ENCODE results near the gene GDPD4. TPM values are rescaled to one million over a fixed set of nuclear protein-coding genes. Genes with fewer than 3 reads are reported as not detected.

Gene GDPD4
- total RNA-seq, 2 donors from 2014 or later = not detected

DNA sequence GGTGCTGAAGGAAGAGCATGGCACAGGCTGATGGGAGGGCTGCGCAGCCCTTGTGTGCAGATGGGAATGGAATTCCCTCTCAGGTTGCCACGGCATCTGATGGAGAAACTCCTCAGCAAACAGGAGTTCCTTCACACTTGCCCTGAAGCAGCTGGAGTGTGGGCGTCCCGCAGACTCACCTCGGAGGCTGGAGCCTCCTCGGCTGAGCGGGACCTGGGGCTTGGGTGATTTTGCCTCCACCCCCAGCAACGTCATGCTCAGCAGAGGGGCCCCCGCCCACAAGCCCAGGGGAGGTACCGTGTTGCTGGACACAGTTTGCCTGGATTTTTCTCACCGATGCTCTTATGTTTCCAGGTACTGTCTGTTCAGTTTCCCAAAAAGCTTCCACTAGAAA, 110.1 kb downstream of the GDPD4 start:
- DNase-seq (ENCODE audit: low spot score in 2 of 2) (no peak), ATAC-seq (no peak)
- H3K9me3 Mint-ChIP-seq = no peaks in the 10 kb centered on the region
- H3K36me3 Mint-ChIP-seq = no peaks in the 10 kb centered on the region
- no peak overlapping the region for H3K27ac Mint-ChIP-seq

DNA sequence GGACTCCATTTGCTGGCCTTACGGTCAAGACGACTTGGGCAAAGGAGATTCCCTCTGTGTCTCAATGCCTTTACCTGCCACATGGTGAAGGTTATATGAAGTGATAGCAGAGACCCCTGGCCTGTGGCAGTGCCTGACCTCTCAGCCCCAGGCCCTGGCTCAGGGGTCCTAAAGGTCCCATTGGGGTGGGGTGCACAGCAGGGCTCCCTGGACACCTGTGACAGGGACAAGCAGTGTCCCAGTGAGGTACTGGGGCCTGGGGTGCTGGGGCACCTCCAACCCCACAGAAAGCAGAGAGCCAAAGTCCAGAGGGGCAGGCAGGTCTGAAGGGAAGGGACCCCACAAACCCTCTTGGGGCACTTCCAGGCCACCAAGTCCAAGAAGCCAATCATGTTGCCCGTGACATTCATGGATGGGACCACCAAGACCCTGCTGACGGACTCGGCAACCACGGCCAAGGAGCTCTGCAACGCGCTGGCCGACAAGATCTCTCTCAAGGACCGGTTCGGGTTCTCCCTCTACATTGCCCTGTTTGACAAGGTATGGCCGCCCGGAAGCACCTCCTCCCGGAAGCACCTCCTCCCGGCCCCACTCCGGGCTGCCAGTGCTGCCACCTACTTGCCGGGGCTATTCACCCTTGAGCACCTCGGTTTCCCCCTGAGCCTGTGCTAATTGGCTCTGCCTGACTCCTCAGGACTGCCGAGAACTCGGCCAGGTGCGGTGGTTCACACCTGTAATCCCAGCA, 111.0 kb downstream of the GDPD4 start:
- H3K9me3 Mint-ChIP-seq = no peaks in the 10 kb centered on the region
- no peaks in the 10 kb centered on the region for H3K36me3 Mint-ChIP-seq
- DNase-seq (ENCODE audit: low spot score in 2 of 2) = no peak
- no peak for ATAC-seq
- no peak overlapping the region for H3K27ac Mint-ChIP-seq

DNA sequence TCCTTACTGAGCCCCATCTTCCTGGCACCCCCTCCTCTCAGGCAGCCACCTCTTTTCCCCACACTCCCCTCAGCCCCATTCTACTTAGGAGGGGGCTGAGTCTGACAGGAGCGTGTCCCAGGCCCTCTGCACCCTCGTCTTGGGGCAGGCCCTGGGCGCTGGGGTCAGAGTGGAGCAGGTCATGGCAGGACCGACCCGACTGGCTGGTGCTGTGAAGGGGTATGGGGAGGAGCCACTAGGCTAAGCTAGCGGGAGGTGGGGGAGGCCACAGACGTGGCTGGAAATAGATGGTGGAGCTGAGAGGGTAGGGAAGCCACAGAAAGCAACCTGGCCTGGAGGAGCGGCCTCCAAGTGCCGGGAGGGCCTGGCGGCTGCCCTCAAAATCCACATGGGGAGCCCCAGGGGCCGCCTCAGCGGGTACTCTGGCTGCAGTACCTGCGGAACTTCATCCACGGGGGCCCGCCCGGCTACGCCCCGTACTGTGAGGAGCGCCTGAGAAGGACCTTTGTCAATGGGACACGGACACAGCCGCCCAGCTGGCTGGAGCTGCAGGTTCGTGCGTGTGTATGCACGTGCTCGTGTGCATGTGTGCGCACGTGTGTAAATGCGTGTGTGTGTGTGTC, 111.8 kb downstream of the GDPD4 start:
- H3K27ac Mint-ChIP-seq = no peak overlapping the region
- ATAC-seq = no peak
- no peaks in the 10 kb centered on the region for H3K36me3 Mint-ChIP-seq
- no peaks in the 10 kb centered on the region for H3K9me3 Mint-ChIP-seq
- no peak for DNase-seq (ENCODE audit: low spot score in 2 of 2)

DNA sequence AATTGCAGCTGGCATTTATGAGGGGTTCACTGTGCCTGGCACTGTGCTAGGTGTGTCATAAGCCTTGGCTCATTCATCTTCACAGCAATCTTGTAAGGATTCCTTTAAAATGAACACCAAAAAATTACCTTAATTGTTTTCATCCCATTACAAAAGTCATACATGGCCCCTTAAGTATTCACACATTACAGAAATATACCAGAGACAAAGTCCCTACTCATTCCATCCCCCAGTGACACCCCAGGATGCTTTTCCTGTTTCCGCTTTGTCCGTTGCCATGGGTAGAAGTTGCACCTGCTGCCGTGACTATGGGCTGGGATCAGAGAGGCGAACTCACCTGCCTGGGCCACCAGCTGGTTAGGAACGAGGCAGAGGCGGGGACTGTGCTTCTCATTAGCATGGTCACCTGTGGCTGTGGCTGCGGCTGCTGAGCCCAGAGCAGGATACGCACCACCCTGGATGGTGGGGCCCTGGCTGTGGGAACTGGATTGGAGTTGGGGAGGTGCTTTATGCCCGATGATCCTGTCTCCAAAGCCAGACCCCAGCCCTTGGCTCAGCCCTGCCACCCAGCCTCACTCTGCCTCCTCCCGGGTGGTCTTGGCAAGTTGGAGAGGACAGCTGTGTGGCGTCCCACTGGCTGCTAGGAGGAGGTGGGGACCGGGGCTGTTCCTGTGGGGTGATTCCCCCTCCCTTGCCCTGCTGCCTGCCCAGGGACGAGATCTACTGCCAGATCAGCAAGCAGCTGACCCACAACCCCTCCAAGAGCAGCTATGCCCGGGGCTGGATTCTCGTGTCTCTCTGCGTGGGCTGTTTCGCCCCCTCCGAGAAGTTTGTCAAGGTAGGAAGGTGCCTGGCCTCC, 112.6 kb downstream of the GDPD4 start:
- Mint-ChIP-seq H3K36me3 (no peaks in the 10 kb centered on the region), H3K9me3 (no peaks in the 10 kb centered on the region), H3K27ac (no peak overlapping the region)
- ATAC-seq (no peak), DNase-seq (ENCODE audit: low spot score in 2 of 2) (no peak)

DNA sequence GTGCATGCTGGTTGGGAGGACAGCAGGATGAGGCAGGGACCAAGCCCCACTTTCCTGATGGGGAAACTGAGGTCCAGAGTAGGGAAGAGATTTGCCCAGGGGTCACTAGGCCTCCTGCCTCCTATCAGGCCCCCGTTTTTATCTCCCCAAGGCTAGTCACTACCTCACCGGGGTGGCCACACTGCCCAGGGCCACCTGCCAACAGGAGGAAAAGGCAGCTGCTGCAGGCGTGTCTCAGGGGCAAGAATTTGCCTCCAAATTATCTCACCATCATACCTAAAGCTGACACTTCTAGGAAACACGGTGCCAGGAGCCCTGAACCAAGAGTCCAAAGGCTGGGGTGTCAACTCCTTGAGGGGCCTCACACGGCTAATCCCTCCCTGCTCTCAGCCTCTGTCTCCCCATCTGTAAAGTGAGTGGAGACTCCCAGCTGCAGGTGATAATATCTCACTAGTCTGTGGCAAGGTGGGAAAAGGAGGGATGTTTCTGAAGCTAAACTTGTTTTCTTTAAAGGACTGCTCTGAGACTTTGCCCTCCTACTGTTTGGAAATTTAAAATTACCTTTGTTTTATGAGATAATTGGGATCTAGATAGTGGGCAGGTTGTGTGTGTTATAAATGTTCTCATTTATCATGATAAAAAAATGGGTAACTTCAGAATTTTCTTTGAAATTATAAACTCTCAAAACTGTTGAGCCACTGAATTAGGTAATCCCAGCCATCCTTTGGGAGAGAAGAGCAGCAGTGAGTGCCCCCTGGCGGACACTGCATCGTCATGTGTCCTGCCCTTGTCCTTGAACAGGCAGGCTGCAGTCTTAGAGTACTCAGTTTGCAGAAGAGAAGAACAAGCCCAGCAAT, 113.5 kb downstream of the GDPD4 start:
- Mint-ChIP-seq H3K9me3 (no peaks in the 10 kb centered on the region), H3K27ac (no peak overlapping the region), H3K36me3 (no peaks in the 10 kb centered on the region)
- ATAC-seq (peak; percentile 69 to 81), DNase-seq (ENCODE audit: low spot score in 2 of 2) (peak in 1 of 2 donors; percentile 72)

DNA sequence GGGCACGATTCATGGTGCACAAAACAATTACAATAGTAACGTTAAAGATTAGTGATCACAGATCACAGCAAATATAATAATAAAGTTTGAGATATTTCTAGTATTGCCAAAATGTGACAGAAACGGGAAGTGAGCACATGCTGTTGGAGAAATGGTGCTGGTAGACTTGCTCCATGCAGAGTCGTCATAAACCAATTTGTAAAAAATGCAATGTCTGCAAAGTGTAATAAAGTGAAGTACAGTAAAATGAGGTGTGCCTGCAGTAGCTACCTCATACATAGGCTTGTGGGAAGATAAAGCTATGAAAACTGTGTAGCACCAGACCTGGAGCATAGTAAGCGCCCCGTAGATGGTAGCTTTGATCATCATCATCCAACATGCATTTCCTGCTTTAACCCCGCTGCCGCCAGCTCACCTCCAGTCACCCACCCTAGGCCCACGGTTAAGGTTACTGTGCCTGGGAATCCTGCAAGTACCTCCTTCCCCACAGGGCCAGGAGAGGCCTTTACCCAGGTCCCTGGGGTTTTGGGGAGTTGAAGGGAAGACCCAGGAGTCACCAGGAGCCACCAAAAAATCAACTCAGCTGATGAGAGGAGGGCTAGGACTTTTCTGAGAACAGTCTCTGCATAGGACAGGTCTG, 114.3 kb downstream of the GDPD4 start:
- ATAC-seq = no peak
- DNase-seq (ENCODE audit: low spot score in 2 of 2) = no peak
- Mint-ChIP-seq H3K36me3 (no peaks in the 10 kb centered on the region), H3K27ac (no peak overlapping the region), H3K9me3 (no peaks in the 10 kb centered on the region)

DNA sequence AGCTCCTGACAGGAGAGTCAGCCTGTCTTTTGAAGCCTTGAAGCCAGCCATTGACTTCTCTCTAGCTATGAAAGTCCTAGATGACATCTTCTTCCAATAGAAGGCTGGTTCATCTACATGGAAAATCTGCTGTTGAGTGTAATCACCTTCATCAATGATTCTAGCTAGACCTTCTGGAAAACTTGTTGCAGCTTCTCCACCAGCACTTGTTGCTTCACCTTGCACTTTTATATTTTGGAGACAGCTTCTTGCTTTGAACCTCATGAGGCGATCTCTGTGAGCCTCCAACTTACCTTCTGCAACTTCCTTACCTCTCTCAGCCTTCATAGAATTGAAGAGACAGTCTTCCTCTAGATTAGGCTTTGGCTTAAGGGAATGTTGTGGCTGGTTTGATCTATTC, 115.2 kb downstream of the GDPD4 start:
- H3K36me3 Mint-ChIP-seq = no peaks in the 10 kb centered on the region
- no peak for DNase-seq (ENCODE audit: low spot score in 2 of 2)
- ATAC-seq = no peak
- H3K9me3 Mint-ChIP-seq = no peaks in the 10 kb centered on the region
- no peak overlapping the region for H3K27ac Mint-ChIP-seq

DNA sequence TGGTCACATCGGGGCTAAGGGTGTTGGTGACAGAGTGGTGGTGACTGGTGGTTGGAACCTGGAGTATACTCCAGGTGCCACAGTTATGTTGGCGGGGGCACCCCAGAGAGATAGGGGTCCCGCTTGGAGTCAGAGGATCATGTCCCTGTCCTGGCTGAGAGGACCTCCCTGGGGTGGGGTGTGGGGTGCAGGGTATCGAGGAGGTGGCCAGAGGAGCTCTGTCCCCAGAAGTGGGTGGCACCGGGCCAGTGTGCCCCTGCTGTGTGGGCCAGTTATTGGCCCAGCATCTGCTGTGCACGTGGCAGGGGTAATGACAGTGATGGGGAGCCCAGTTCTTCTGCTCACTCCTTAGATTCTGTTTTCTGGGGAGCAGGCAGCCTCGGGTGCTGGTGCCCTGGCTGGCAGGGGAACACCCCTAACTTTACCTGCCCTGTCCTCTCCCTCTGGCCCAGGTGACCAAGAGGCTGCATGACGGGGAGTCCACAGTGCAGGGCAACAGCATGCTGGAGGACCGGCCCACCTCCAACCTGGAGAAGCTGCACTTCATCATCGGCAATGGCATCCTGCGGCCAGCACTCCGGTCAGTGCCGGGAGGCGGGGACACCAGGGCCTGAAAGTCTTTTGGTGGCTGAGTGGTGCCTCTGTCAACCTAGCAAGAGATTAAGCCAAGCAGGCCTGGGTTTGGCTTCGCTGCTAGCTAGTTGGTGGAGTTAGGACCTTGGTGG, 117.2 kb downstream of the GDPD4 start:
- no peaks in the 10 kb centered on the region for H3K36me3 Mint-ChIP-seq
- no peaks in the 10 kb centered on the region for H3K9me3 Mint-ChIP-seq
- DNase-seq (ENCODE audit: low spot score in 2 of 2) (no peak), ATAC-seq (no peak)
- H3K27ac Mint-ChIP-seq = no peak overlapping the region

GRCh38 chr11:77183431-77183984, 118.0 kb downstream of the GDPD4 start:
- Mint-ChIP-seq H3K27ac (no peak overlapping the region), H3K36me3 (no peaks in the 10 kb centered on the region)

GRCh38 chr11:77182542-77183430, 118.7 kb downstream of the GDPD4 start:
- H3K9me3 Mint-ChIP-seq = peaks cover 4 to 5% of the 10 kb centered on the region in 2 donors
- H3K36me3 Mint-ChIP-seq = no peaks in the 10 kb centered on the region
- ATAC-seq (no peak), DNase-seq (ENCODE audit: low spot score in 2 of 2) (no peak)
- H3K27ac Mint-ChIP-seq = no peak overlapping the region

More at GRCh38 chr11:77183431-77183984, 118.0 kb downstream of the GDPD4 start:
- peaks cover under 1% of the 10 kb centered on the region in 2 donors for H3K9me3 Mint-ChIP-seq
- ATAC-seq (no peak), DNase-seq (ENCODE audit: low spot score in 2 of 2) (no peak)

- no peak for DNase-seq (ENCODE audit: low spot score in 2 of 2)
- no peak for ATAC-seq
- no peak overlapping the region for H3K27ac Mint-ChIP-seq
- H3K9me3 Mint-ChIP-seq = peaks cover 4 to 5% of the 10 kb centered on the region in 2 donors
- no peaks in the 10 kb centered on the region for H3K36me3 Mint-ChIP-seq
Observed at GRCh38 chr11:77181799-77182541, 119.5 kb downstream of the GDPD4 start.

DNA sequence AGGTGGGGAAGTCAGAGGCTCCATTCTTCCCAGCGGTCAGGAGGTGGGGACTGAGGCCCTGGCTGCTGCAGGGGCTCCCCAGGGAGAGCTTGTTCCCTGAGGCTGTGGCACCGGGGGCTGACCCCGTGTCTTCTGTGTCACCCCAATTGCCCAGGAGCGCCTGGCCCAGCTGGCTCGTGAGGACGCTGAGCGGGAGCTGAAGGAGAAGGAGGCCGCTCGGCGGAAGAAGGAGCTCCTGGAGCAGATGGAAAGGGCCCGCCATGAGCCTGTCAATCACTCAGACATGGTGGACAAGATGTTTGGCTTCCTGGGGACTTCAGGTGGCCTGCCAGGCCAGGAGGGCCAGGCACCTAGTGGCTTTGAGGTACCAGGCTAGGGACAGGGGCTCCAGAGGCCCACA, 120.3 kb downstream of the GDPD4 start:
- ATAC-seq = no peak

GRCh38 chr11:77180346-77180745, 121.1 kb downstream of the GDPD4 start:
- DNase-seq (ENCODE audit: low spot score in 2 of 2) (no peak), ATAC-seq (no peak)
- no peak overlapping the region for H3K27ac Mint-ChIP-seq
- H3K36me3 Mint-ChIP-seq = no peaks in the 10 kb centered on the region
- peaks cover 4 to 5% of the 10 kb centered on the region in 2 donors for H3K9me3 Mint-ChIP-seq

More for the DNA sequence above, 120.3 kb downstream of the GDPD4 start:
- no peak for DNase-seq (ENCODE audit: low spot score in 2 of 2)
- H3K27ac Mint-ChIP-seq = no peak overlapping the region
- H3K9me3 Mint-ChIP-seq = peaks cover 4 to 5% of the 10 kb centered on the region in 2 donors
- no peaks in the 10 kb centered on the region for H3K36me3 Mint-ChIP-seq

DNA sequence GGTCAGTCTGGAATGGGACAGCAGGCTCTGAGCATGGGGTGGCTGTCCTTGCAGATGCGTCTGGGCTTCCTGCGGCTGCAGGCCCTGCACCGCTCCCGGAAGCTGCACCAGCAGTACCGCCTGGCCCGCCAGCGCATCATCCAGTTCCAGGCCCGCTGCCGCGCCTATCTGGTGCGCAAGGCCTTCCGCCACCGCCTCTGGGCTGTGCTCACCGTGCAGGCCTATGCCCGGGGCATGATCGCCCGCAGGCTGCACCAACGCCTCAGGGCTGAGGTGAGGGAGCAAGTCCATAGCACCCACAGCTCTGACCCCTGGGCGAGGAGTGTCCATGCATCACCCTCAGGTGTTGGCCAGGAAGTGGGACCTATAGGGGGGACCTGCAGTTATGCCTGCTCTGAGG, 121.8 kb downstream of the GDPD4 start:
- H3K27ac Mint-ChIP-seq = no peak overlapping the region
- peaks cover 4 to 5% of the 10 kb centered on the region in 2 donors for H3K9me3 Mint-ChIP-seq
- no peaks in the 10 kb centered on the region for H3K36me3 Mint-ChIP-seq
- DNase-seq (ENCODE audit: low spot score in 2 of 2) (no peak), ATAC-seq (no peak)
